Epithelial cell of esophagus (primary cell): Measurements from ENCODE around the gene LGMN.
A peak's percentile ranks its signal among the peaks of the same experiment; 100 is the strongest.
"Not testable (repeated sequence)": the region's sequence is repeated elsewhere in the genome, so short reads cannot be mapped to it uniquely, and the experiment has no call there.

ENCODE experiments used
- DNase-seq: peaks from one replicate; pipeline ENCODE4 v3.0.0; 2010; ENCODE audit warnings: low read depth
- H3K4me3 ChIP-seq: 2 replicates; pipeline ENCODE4 v1.5.1; 2011; ENCODE audit warnings: mild to moderate bottlenecking, low read length, control low read depth
- TF ChIP-seq, protein P1 (sequence below): IDR thresholded peaks from 2 replicates; pipeline ENCODE4 v1.5.1; 2011; ENCODE audit warnings: low read depth, mild to moderate bottlenecking, low read length, control low read depth, inconsistent platforms; ENCODE audit not compliant: insufficient read depth; ENCODE audit errors: missing control alignments

The LGMN gene

DNA sequence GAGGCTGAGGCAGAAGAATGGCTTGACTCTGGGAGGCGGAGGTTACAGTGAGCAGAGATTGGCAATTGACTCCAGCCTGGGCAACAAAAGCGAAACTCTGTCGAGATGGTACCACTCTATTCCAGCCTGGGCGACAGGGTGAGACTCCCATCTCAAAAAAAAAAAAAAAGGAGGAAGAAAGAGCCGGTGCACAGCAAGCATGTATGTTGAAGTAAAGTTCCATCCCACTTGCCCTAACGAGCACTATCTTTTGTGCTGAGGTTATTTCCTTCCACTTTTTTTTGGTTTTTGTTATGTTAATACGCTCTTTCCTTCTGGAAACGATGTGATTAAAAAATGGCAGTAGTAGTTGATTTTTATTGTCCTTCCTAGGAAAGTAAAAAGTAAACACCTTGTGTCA is 26.1 kb upstream of the LGMN start:
- TF ChIP-seq, protein P1, sequence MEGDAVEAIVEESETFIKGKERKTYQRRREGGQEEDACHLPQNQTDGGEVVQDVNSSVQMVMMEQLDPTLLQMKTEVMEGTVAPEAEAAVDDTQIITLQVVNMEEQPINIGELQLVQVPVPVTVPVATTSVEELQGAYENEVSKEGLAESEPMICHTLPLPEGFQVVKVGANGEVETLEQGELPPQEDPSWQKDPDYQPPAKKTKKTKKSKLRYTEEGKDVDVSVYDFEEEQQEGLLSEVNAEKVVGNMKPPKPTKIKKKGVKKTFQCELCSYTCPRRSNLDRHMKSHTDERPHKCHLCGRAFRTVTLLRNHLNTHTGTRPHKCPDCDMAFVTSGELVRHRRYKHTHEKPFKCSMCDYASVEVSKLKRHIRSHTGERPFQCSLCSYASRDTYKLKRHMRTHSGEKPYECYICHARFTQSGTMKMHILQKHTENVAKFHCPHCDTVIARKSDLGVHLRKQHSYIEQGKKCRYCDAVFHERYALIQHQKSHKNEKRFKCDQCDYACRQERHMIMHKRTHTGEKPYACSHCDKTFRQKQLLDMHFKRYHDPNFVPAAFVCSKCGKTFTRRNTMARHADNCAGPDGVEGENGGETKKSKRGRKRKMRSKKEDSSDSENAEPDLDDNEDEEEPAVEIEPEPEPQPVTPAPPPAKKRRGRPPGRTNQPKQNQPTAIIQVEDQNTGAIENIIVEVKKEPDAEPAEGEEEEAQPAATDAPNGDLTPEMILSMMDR = no peak
- DNase-seq = no peak

DNA sequence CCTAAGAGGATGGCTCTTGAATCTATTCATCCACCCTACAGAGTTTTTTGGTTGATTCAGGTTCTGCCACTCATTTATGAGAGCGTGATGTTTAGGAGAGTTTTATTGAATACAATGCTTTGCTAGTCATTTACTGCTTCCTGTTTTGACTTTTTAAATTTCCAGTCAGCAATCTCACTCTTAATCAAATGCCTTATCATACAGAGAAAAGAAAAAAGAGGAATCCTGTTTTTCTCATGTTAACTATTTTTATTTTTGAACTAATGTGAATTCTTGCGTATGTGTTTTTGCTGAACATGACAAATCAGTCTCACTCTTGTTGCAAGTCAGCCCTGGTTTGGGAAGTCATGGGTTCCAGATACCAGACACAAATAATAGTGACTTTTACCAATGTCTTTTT is 22.1 kb upstream of the LGMN start:
- TF ChIP-seq, protein P1 = no peak
- no peak for DNase-seq
- no peak overlapping the region for H3K4me3 ChIP-seq

More for the DNA sequence above, 26.1 kb upstream of the LGMN start:
- no peak overlapping the region for H3K4me3 ChIP-seq

DNA sequence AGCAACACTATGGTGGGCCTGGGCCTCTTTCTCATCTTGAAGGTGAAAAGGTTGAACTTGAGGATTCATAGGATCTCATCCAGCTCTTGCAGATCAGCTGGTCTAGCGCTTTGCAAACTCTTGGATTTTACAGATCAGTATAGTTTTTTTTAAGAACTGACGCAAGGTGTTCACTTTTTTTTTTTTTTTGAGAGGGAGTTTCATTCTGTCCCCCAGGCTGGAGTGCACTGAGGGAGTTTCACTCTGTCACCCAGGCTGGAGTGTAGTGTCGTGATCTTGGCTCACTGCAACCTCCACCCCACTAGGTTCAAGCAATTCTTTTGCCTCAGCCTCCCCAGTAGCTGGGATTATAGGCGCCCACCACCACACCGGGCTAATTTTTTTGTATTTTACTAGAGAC is 20.4 kb upstream of the LGMN start:
- no peak for DNase-seq

DNA sequence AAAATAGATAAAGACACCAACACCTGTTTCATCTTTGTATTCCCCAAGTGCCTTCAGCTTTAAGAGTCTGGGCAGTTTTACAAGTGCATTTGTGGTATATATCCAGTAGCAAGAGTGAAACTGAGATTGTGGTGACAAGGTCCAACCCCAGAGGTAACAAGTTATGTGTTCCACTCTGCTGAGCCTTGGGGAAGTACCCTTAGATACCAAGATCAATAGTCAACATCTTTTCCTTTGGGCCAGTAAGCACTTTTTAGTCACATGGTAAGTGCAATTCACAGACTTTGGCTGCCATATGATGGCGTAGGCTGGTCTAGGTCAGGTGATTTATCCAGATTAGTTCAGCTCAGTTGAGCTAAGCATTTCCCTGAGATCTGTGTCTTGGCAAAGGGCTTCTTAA is 19.8 kb upstream of the LGMN start:
- DNase-seq, H3K4me3 ChIP-seq: not testable (repeated sequence)

More for the DNA sequence above, 20.4 kb upstream of the LGMN start:
- TF ChIP-seq, protein P1 = no peak
- H3K4me3 ChIP-seq = no peak overlapping the region

DNA sequence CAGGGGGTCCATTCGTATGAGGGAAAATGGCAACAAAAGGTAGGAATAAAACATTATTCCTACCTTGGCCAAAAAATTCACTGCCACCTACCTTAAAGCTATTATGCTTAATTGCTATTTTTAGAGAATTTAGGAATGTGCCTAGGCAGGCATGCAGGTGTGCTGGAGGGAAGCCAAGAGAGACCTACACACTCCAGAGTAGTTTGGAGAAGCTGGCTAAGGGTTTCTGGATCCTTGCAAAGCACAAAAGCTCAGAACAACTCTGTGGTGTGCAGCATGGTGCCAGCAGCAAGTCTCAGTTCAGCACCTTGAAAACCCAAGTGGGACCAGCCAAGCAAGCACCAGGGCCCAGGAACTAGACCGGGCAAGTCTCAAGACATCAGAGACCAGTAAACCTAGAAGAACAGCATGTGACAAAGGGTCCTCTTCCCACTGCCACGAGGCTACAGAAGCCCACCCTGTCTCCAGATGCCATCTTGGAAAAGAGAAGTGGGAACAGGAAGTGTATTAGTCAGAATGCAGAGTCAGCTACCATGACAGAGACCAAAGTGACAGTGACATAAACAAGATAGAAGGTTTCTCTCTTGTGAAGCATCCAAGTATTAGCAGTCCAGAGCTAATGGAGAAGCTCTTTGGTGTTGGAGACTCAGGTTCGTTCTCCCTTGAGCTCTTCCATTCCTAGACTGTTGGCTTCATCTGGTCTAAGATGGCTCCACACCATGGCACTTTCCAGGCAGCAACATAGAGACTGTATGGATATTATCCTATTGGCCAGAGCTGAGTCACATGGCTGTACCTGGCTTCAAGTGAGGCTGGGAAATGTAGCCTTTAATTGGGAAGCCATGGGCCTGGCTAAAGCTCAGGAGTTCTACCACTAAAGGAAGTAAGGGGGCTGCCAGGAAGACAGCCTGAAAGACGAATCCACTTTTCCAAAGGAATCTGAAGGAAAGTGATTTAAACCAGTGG is 15.5 kb upstream of the LGMN start:
- DNase-seq = peak; percentile 18
- H3K4me3 ChIP-seq = not testable (repeated sequence)

DNA sequence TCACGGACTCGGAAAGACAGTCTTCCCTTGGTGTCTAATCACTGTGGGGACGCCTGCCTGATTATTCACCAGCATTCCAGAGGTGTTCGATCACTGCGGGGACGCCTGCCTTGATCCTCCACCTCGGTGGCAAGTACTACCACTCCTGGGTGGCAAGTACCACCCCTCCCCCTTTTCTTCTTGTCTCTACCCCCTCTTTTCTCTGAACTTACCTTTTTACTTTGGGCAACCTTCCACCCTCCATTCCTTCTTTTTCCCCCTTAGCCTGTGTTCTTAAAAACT is 12.0 kb upstream of the LGMN start:
- H3K4me3 ChIP-seq = no peak overlapping the region
- peak; percentile 47 for DNase-seq
- TF ChIP-seq, protein P1 = no peak

DNA sequence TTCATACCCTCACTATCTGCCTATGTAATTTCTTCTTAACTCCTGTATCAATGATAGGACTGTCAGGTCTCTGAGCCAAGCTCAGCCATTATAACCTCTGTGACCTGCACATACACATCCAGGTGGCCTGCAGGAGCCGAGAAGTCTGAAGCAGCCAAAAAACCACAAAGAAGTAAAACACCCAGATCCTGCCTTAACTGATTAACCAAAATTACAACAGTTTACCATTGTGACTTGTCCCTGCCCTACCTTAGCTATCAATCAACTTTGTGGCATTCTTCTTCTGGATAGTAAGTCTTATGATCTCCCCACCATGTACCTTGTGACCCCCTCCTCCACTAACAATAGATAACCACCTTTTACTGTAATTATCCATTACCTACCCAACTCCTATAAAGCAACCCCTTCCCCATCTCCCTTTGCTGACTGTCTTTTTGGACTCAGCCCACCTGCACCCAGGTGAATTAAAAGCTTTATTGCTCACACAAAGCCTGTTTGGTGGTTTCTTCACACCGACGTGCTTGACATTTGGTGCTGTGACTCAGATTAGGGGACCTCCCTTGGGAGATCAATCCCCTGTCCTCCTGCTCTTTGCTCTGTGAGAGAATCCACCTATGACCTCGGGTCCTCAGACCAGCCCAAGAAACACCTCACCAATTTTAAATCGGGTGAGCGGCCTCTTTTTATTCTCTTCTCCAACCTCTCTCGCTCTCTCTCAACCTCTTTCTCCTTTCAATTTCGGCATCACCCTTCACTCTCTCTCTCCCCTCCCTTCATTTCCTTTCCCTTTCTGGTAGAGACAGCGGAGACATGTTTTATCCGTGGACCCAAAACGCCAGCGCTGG is 11.5 kb upstream of the LGMN start:
- DNase-seq = no peak
- H3K4me3 ChIP-seq = no peak overlapping the region
- TF ChIP-seq, protein P1 = no peak
